IMR-90 (cell line): ENCODE measurements around the gene AP2A1. TPM values are rescaled to one million over a fixed set of nuclear protein-coding genes. Genes with fewer than 3 reads are reported as not detected.
"Not testable (repeated sequence)": the region's sequence is repeated elsewhere in the genome, so short reads cannot be mapped to it uniquely, and the experiment has no call there.

Experiments
- ATAC-seq: fragments of 200-7000 bp; cut with Tn5 transposase; 2 replicates; pipeline ENCODE4 v1.9.1; 2020; ENCODE audit warnings: low read depth, mild to moderate bottlenecking, moderate library complexity
- BruUV-seq: library from RNA; stranded (reverse); fragments of 400-500 nt; replicated peaks from 2 replicates; lab custom pipeline; 2021; lab: Mats Ljungman, UMichigan
- CTCF ChIA-PET: fragments of 300-600 bp; formaldehyde crosslinking; extraction: SDS; loops from one replicate; lab custom pipeline; 2021; ENCODE audit warnings: antibody characterized with exemption; lab: Yijun Ruan, JAX
- POLR2A ChIA-PET: fragments of 300-600 bp; sonication (Branson Sonifier 250); formaldehyde crosslinking; loops from one replicate; lab custom pipeline; 2022; ENCODE audit warnings: antibody characterized with exemption; ENCODE audit not compliant: unreplicated experiment; lab: Charles Lee
- DNase-seq: peaks from one replicate; pipeline ENCODE4 v3.0.0; 2013
- H2AFZ ChIP-seq: replicated peaks from 2 replicates; pipeline ENCODE3; 2013; ENCODE audit warnings: low read length, mild to moderate bottlenecking; ENCODE audit not compliant: poor library complexity
- H2AK5ac ChIP-seq: 2 replicates; pipeline ENCODE4 v1.6.1; 2013; ENCODE audit warnings: low read depth, low read length, inconsistent platforms
- H2AK9ac ChIP-seq: replicated peaks from 2 replicates; pipeline ENCODE3; 2013; ENCODE audit warnings: mild to moderate bottlenecking, low read depth, low read length, moderate library complexity; ENCODE audit not compliant: poor library complexity
- H2BK120ac ChIP-seq: 2 replicates; pipeline ENCODE4 v1.6.1; 2013; ENCODE audit warnings: low read depth, low read length, inconsistent platforms
- H2BK15ac ChIP-seq: 3 replicates; pipeline ENCODE4 v1.6.1; 2013; ENCODE audit warnings: low read depth, low read length, inconsistent platforms
- H2BK20ac ChIP-seq: 2 replicates; pipeline ENCODE4 v1.6.1; 2013; ENCODE audit warnings: low read depth, mild to moderate bottlenecking, inconsistent platforms, low read length, moderate library complexity
- H2BK5ac ChIP-seq: 2 replicates; pipeline ENCODE4 v1.6.1; 2013; ENCODE audit warnings: mild to moderate bottlenecking, low read depth, low read length, inconsistent platforms; ENCODE audit not compliant: poor library complexity, severe bottlenecking
- H3K14ac ChIP-seq: replicated peaks from 2 replicates; pipeline ENCODE4 v1.6.1; 2013; ENCODE audit warnings: low read depth, low read length, inconsistent platforms
- H3K18ac ChIP-seq: 2 replicates; pipeline ENCODE4 v1.6.1; 2013; ENCODE audit warnings: low read depth, low read length, control low read depth
- H3K23ac ChIP-seq: 2 replicates; pipeline ENCODE4 v1.6.1; 2013; ENCODE audit warnings: low read depth, low read length, inconsistent platforms
- H3K27ac ChIP-seq: 2 replicates; pipeline ENCODE4 v1.5.1; 2013; ENCODE audit warnings: mild to moderate bottlenecking, control low read depth, low read length; ENCODE audit not compliant: insufficient read depth
- H3K27me3 ChIP-seq: 2 replicates; pipeline ENCODE4 v1.6.1; 2013; ENCODE audit warnings: low read length; ENCODE audit not compliant: control insufficient read depth, insufficient read depth
- H3K36me3 ChIP-seq: 2 replicates; pipeline ENCODE4 v1.6.1; 2013; ENCODE audit warnings: low read length, mixed read lengths; ENCODE audit not compliant: control insufficient read depth, insufficient read depth
- H3K4ac ChIP-seq: 2 replicates; pipeline ENCODE4 v1.6.1; 2013; ENCODE audit warnings: low read depth, low read length, inconsistent platforms
- H3K4me1 ChIP-seq: 2 replicates; pipeline ENCODE4 v1.6.1; 2013; ENCODE audit warnings: low read length, mixed read lengths; ENCODE audit not compliant: control insufficient read depth, insufficient read depth
- H3K4me2 ChIP-seq: 2 replicates; pipeline ENCODE4 v1.6.1; 2013; ENCODE audit warnings: low read depth, mild to moderate bottlenecking, control low read depth, low read length, moderate library complexity
- H3K4me3 ChIP-seq: 2 replicates; pipeline ENCODE4 v1.5.1; 2013; ENCODE audit warnings: low read depth, mild to moderate bottlenecking, control low read depth, low read length, moderate library complexity; ENCODE audit not compliant: insufficient read depth
- H3K56ac ChIP-seq: 2 replicates; pipeline ENCODE4 v1.6.1; 2013; ENCODE audit warnings: low read length, inconsistent platforms; ENCODE audit not compliant: insufficient read depth; ENCODE audit errors: extremely low read depth
- H3K79me1 ChIP-seq, 2 experiments: 2 replicates each; pipeline ENCODE4 v1.6.1; 2013; ENCODE audit warnings: low read length in 2 of 2, inconsistent platforms in 1 of 2, low read depth in 1 of 2
- H3K9ac ChIP-seq: 2 replicates; pipeline ENCODE4 v1.6.1; 2013; ENCODE audit warnings: low read depth, low read length, control low read depth
- H3K9me1 ChIP-seq: 2 replicates; pipeline ENCODE4 v1.6.1; 2013; ENCODE audit warnings: low read length, inconsistent platforms; ENCODE audit not compliant: insufficient read depth
- H3K9me3 ChIP-seq: 2 replicates; pipeline ENCODE4 v1.6.1; 2013; ENCODE audit warnings: low read length; ENCODE audit not compliant: control insufficient read depth, insufficient read depth
- H4K20me1 ChIP-seq: 2 replicates; pipeline ENCODE4 v1.6.1; 2013; ENCODE audit warnings: low read length, inconsistent platforms; ENCODE audit not compliant: insufficient read depth
- H4K5ac ChIP-seq: 2 replicates; pipeline ENCODE4 v1.6.1; 2013; ENCODE audit warnings: mild to moderate bottlenecking, low read depth, low read length, control low read depth
- H4K8ac ChIP-seq, 2 experiments: 2 replicates each; pipeline ENCODE4 v1.6.1; 2013; ENCODE audit warnings: low read depth in 2 of 2, low read length in 2 of 2, control low read depth in 1 of 2, inconsistent platforms in 1 of 2
- H4K91ac ChIP-seq: 2 replicates; pipeline ENCODE4 v1.6.1; 2013; ENCODE audit warnings: low read depth, low read length, inconsistent platforms; ENCODE audit not compliant: insufficient read depth
- BHLHE40 ChIP-seq: fragments of 150-350 bp; IDR thresholded peaks from 2 replicates; pipeline ENCODE4 v1.6.1; 2016; ENCODE audit warnings: mild to moderate bottlenecking, low read depth, low read length
- CEBPB ChIP-seq: IDR thresholded peaks from 2 replicates; pipeline ENCODE4 v1.6.1; 2012; ENCODE audit warnings: low read depth, low read length, improper control_type of control experiment
- CHD1 ChIP-seq: IDR thresholded peaks from 2 replicates; pipeline ENCODE4 v1.6.1; 2012; ENCODE audit warnings: low read depth, low read length, improper control_type of control experiment
- MAFK ChIP-seq: IDR thresholded peaks from 2 replicates; pipeline ENCODE4 v1.6.1; 2012; ENCODE audit warnings: low read depth, low read length, improper control_type of control experiment
- POLR2A ChIP-seq: IDR thresholded peaks from 2 replicates; pipeline ENCODE4 v1.6.1; 2012; ENCODE audit warnings: mild to moderate bottlenecking, low read depth, low read length
- RAD21 ChIP-seq: IDR thresholded peaks from 2 replicates; pipeline ENCODE4 v1.6.1; 2012; ENCODE audit warnings: low read length, improper control_type of control experiment
- WGBS, 2 experiments: methylation state at CpG; one replicate each; pipeline versions ENCODE4 v1.1.5 to v1.1.7; 2013; ENCODE audit warnings: missing lambda C conversion rate in 2 of 2; ENCODE audit not compliant: insufficient read length in 1 of 2; ENCODE audit errors: extremely low coverage in 2 of 2; 5-methylcytosine and 5-hydroxymethylcytosine counted together
- dilution Hi-C: fragments of 300-500 bp; cut with HindIII; formaldehyde crosslinking; loops from one replicate; pipeline ENCODE4 v1.14.3; 2018; ENCODE audit warnings: low sequenced_read_pairs; ENCODE audit not compliant: unreplicated experiment
- in situ Hi-C: fragments of 300-500 bp; cut with MboI; formaldehyde crosslinking; loops from 3 replicates; pipeline ENCODE4 v1.14.3; 2019; ENCODE audit warnings: low sequenced_read_pairs, inconsistent platforms, mixed read lengths
- intact Hi-C: fragments of 100-400 bp; cut with micrococcal nuclease; formaldehyde crosslinking; loops from 2 replicates; pipeline ENCODE4 v1.10.0; 2022
- polyA plus RNA-seq, 3 experiments: library from polyadenylated mRNA; depleted of rRNA; stranded (reverse); fragments of >200 nt; gene quantifications; 2 replicates each; pipeline ENCODE4 v1.2.3, GENCODE V29; 2012; ENCODE audit warnings: low replicate concordance in 1 of 3
- total RNA-seq: library from RNA; depleted of rRNA; stranded (reverse); fragments of >200 nt; gene quantifications from 2 replicates; pipeline ENCODE4 v1.2.3, GENCODE V29; 2012

Gene AP2A1
- total and polyA plus RNA-seq, 2 of the 4 experiments (the other 2 are of a cell fraction): 40.7 to 122 TPM

DNA sequence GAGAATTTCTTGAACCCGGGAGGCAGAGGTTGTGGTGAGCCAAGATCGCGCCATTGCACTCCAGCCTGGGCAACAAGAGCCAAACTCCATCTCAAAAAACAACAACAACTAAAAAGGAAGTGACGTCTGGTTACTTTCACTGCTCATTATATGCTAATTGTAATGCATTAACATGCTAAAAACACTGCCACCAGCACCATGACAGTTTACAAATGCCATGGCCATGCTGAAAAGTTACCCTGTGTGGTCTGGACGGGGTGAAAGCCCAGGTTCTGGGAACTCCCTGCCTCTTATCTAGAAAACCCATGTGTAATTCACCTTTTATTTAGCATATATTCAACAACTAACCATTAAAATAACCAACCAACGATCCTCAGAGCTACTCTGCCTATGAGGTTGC, 47.8 kb upstream of the AP2A1 start:
- in situ Hi-C loops (no loop called here), intact Hi-C loops (loop anchor here (10.0 kb wide), 1 partner anchor 96 kb away; the partner anchor contains the start of genes FUZ and MED25), dilution Hi-C loops (no loop called here)
- Histone ChIP-seq H3K9ac (no peak overlapping the region), H3K79me1 (no peaks in the 10 kb centered on the region), H4K5ac (no peak overlapping the region), H2AFZ (no peak overlapping the region), H2BK5ac (no peak overlapping the region), H2BK15ac (no peak overlapping the region), H3K36me3 (no peaks in the 10 kb centered on the region), H3K4me3 (no peak overlapping the region), H4K8ac (no peak overlapping the region), H3K18ac (no peak overlapping the region), H3K27ac (no peak overlapping the region), H2BK20ac (no peak overlapping the region), H3K9me1 (no peaks in the 10 kb centered on the region), H2BK120ac (no peak overlapping the region), H2AK9ac (no peak overlapping the region), H3K9me3 (no peaks in the 10 kb centered on the region), H4K20me1 (no peaks in the 10 kb centered on the region), H3K23ac (no peak overlapping the region), H3K4me1 (no peaks in the 10 kb centered on the region), H3K56ac (no peak overlapping the region), H3K27me3 (no peaks in the 10 kb centered on the region), H2AK5ac (no peak overlapping the region), H3K14ac (no peak overlapping the region), H4K91ac (no peak overlapping the region), H3K4ac (no peak overlapping the region), H3K4me2 (no peak overlapping the region)
- WGBS, 2 experiments: 73% methylated on average over 2 of the region's 6 CpGs; no CpG with 5 or more reads in 1 of the 2 experiments
- ChIA-PET POLR2A (no interaction called here), CTCF (no interaction called here)
- ATAC-seq (no peak), DNase-seq (no peak)
- TF ChIP-seq POLR2A (no peak), MAFK (no peak), CHD1 (no peak), BHLHE40 (no peak), CEBPB (no peak), RAD21 (no peak)
- no TSS peak for BruUV-seq

DNA sequence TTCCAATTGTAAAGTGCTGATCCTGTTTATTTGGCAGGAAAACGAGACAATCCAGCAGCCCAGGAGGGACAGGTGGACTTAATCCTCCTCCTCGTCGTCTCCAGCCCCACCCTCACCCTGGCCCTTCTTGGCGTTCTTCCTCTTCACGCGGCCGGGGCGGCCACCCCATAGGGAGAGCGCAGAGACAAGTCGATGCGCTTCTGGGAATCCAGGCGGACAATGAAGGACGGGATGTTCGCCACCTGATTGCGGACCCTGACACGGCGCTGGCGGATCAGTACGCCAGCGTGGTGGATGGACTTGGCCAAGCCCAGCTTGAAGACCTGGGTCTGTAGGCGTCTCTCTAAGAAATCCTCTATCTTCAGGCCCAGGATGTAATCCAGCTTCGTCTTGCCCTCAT, 47.4 kb upstream of the AP2A1 start:
- H3K14ac ChIP-seq, dilution Hi-C loops, H4K5ac ChIP-seq, H4K91ac ChIP-seq, DNase-seq, H2BK5ac ChIP-seq, BruUV-seq, H3K79me1 ChIP-seq, H2BK20ac ChIP-seq, H3K36me3 ChIP-seq, H3K27me3 ChIP-seq, ATAC-seq, H2AK9ac ChIP-seq, H3K23ac ChIP-seq, H2AK5ac ChIP-seq, in situ Hi-C loops, H2BK15ac ChIP-seq, H3K18ac ChIP-seq, POLR2A ChIA-PET, H3K9ac ChIP-seq, H3K56ac ChIP-seq, H3K9me3 ChIP-seq, H3K9me1 ChIP-seq, H2BK120ac ChIP-seq, H3K4me2 ChIP-seq, H3K4me3 ChIP-seq, H3K27ac ChIP-seq, H3K4me1 ChIP-seq, H4K8ac ChIP-seq, H4K20me1 ChIP-seq, H3K4ac ChIP-seq: not testable (repeated sequence)
- WGBS, 2 experiments: 61% methylated on average over 8 of the region's 22 CpGs; no CpG with 5 or more reads in 1 of the 2 experiments
- intact Hi-C loops: loop anchor here (10.0 kb wide), 1 partner anchor 95 kb away; the partner anchor contains the start of genes FUZ and MED25
- CTCF ChIA-PET: interaction anchor here (0.7 kb wide), 1 partner anchor 374 kb away, joined by 7 read pairs; no protein-coding TSS in a partner anchor
- peak overlapping the region; percentile 32 for H2AFZ ChIP-seq
